CD4-positive, alpha-beta T cell treated with Interleukin-4 for 1 hour (primary cell): Measurements from ENCODE around the gene ZNF410.

ENCODE experiments used
- DNase-seq, 2 donors: peaks; one replicate each; pipeline ENCODE4 v3.0.0-alpha.2; 2020 to 2022

ZNF410 gene

DNA sequence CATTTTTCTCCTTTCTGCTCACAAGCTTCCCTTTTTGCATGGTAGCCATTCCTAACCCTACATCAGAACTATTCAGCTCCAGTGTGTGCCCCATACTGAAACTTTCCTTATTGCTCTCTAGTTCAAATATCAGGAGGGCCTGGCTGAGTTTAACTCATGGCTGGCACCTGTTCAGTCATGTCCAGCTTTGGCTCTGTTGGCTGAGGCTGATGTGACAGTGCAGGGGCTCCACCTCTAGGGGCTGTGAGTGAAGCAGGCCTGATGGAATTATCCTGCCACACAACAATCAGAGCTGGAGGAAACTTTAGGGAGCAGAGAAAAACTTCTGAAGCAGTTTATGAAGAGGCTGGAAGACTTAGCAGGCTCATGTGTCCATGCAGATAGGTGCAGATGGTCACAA lies 71.9 kb downstream of the ZNF410 start:
- DNase-seq: no peak

DNA sequence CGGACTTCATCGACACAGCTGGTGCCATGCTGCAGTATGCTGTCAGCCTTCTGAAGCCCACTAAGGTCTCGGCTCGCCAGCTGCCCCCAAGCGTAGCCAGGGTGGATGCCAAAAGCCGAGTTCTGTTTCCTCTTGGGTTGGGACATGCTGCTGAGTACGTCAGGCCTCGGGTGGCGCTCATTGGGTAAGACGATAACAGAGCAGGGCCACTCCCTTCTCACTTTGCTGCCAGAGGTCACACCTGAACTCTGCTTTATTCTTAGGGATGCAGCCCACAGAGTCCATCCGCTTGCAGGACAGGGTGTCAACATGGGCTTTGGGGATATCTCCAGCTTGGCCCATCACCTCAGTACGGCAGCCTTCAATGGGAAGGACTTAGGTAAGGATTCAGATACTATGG lies 74.5 kb downstream of the ZNF410 start:
- DNase-seq: no peak

DNA sequence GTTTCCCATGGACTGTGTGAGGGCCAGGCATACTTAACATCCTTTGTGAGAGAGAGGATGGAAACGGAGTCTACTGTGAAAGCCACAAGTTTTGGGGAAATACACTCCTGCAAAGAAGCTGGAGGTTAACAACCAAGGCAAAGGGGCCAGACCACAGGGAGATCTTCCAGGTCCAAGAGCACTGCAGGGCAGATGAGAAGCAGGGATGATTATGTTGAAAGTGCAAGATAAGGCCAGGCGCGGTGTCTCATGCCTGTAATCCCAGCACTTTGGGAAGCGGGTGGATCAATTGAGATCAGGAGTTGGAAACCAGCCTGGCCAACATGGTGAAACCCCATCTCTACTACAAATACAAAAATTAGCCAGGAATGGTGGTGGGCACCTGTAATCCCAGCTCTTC lies 78.6 kb downstream of the ZNF410 start:
- no peak for DNase-seq

DNA sequence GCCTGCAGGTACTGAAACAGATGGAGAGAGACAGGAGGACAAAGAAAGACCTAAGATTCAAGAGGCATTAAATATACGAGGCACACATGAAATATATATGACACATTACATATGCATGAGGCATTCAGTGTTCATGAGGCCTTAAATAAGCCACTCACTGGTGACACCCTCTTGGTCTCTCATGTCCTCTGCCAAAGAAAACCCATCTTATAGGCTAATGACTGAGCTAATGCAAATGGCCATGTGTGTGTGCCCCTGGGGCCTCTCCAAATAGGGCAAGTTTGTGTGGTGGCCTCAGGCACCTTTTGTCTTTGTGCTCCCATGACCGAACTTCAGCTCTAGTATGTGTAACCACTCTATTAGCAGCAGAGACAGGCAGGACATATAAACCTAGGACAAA lies 82.2 kb downstream of the ZNF410 start:
- DNase-seq: no peak

DNA sequence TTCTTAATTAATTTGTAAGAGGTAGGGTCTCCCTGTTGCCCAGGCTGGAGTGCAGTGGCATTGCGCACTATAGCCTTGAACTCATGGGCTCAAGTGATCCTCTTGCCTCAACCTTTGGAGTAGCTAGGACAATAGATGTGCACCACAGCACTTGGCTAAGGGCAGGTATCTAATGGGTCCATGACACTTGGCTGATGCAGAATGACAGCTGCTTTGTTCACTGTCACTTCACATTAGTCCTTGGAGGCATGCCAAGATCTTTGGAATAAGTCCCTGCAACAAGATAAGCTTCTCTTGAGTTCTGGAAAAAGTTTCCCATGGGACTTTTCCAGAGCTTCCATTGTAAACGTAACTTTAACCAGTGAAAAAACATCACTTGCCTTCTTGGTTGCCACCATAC lies 86.8 kb downstream of the ZNF410 start:
- no peak for DNase-seq

DNA sequence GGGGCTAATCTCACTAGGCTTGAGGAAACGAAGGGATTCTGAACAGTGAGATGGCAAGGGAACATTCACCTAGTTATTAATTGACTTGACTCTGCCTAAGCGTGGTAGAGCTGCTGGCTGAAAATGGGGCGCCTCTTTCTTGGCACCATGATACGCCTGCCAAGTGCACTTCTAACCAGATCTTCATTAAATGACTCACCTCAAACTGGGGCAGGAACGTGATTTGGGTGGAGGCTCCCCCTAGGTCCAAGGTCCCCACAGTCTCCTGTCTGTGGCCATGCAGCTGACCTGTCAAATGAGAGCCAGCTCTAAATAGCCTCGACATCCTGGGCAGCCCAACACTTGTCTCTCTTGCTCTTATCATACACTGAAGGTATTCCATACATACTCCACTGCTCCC lies 89.5 kb downstream of the ZNF410 start:
- DNase-seq: no peak

DNA sequence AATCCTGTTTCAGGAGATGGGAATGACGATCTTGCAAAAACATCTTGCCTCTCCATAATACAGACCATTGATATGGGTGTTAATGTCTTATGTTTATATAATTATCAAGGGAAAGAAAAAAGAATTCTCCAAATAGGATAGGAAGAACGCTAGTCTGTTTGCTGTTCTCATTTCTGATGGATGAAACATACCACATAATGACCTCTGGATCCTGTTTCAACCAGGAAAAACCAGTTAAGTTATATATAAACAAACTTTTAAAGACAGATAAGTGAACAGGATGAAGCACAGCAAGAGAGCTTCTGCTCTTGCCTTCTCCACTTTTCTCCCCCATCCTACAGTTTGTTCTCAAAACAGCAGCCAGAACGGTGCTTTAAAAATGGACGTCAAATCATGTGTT lies 91.2 kb downstream of the ZNF410 start:
- DNase-seq: no peak
